CD4-positive, CD25-positive, alpha-beta regulatory T cell (primary cell): ENCODE data around the gene MGAT4C. TPM values are rescaled to one million over a fixed set of nuclear protein-coding genes. Genes with fewer than 3 reads are reported as not detected.
A peak's percentile ranks its signal among the peaks of the same experiment; 100 is the strongest.
"Not testable (repeated sequence)": the region's sequence is repeated elsewhere in the genome, so short reads cannot be mapped to it uniquely, and the experiment has no call there.

Experiments
- ATAC-seq, 2 donors: fragments of 150-1000 bp; cut with Tn5 transposase; one replicate each; pipeline ENCODE4 v1.10.0; 2021; ENCODE audit warnings: low read depth in 2 of 2, moderate number of reproducible peaks in 2 of 2, moderate library complexity in 1 of 2
- DNase-seq, 3 donors: peaks; one replicate each; pipeline versions ENCODE4 v3.0.0 to v3.0.0-alpha.2; 2012 to 2022; ENCODE audit warnings: mixed read lengths in 1 of 3
- H3K27ac ChIP-seq: one replicate; pipeline ENCODE4 v1.7.0; 2013; ENCODE audit warnings: mild to moderate bottlenecking, low read length; ENCODE audit not compliant: insufficient read depth, poor library complexity, severe bottlenecking
- H3K27me3 ChIP-seq: one replicate; pipeline ENCODE4 v1.7.0; 2013; ENCODE audit warnings: low read length; ENCODE audit not compliant: control insufficient read depth, insufficient read depth
- H3K36me3 ChIP-seq: one replicate; pipeline ENCODE4 v1.7.0; 2013; ENCODE audit warnings: mild to moderate bottlenecking, low read length, moderate library complexity; ENCODE audit not compliant: control insufficient read depth, insufficient read depth
- H3K4me1 ChIP-seq: 2 replicates; pipeline ENCODE4 v1.7.0; 2013; ENCODE audit warnings: mild to moderate bottlenecking, low read length; ENCODE audit not compliant: insufficient read depth, control insufficient read depth, poor library complexity, severe bottlenecking
- H3K4me3 ChIP-seq: one replicate; pipeline ENCODE4 v1.7.0; 2013; ENCODE audit warnings: low read depth, mild to moderate bottlenecking, low read length, moderate library complexity
- H3K9me3 ChIP-seq, 2 experiments: 1 replicate in 1 of 2; 2 replicates in 1 of 2; pipeline ENCODE4 v1.7.0; 2013; ENCODE audit warnings: low read length in 2 of 2, mild to moderate bottlenecking in 1 of 2, moderate library complexity in 1 of 2; ENCODE audit not compliant: control insufficient read depth in 2 of 2
- H3K27ac Mint-ChIP-seq, 3 donors: one replicate each; pipeline ENCODE4 v1.8.0; 2020 to 2022; ENCODE audit warnings: mild to moderate bottlenecking in 3 of 3, mixed read lengths in 3 of 3, moderate library complexity in 2 of 3
- H3K27me3 Mint-ChIP-seq: one replicate; pipeline ENCODE4 v1.8.0; 2022; ENCODE audit warnings: mild to moderate bottlenecking, mixed read lengths
- H3K36me3 Mint-ChIP-seq: one replicate; pipeline ENCODE4 v1.8.0; 2020; ENCODE audit warnings: mixed read lengths
- H3K4me1 Mint-ChIP-seq, 4 donors: one replicate each; pipeline ENCODE4 v1.8.0; 2020 to 2022; ENCODE audit warnings: mixed read lengths in 4 of 4, mild to moderate bottlenecking in 1 of 4
- H3K4me3 Mint-ChIP-seq, 4 donors: one replicate each; pipeline ENCODE4 v1.8.0; 2020 to 2022; ENCODE audit warnings: mild to moderate bottlenecking in 4 of 4, mixed read lengths in 4 of 4, moderate library complexity in 3 of 4
- H3K9me3 Mint-ChIP-seq, 7 donors: one replicate each; pipeline ENCODE4 v1.8.0; 2020 to 2022; ENCODE audit warnings: mixed read lengths in 7 of 7, mild to moderate bottlenecking in 3 of 7, moderate library complexity in 2 of 7
- polyA plus RNA-seq, 4 donors: library from polyadenylated mRNA; unstranded; fragments of 300-500 nt; fragmentation: Illumina TruSeq; gene quantifications; one replicate each; pipeline ENCODE4 v1.2.3, GENCODE V29; 2021
- total RNA-seq: library from RNA; stranded (reverse); gene quantifications from one replicate; pipeline ENCODE4 v1.2.3, GENCODE V29; 2022

MGAT4C gene
- total RNA-seq (not detected), polyA plus RNA-seq (not detected)

- H3K27ac Mint-ChIP-seq = no peak within 1 kb of the TSS
- no peaks in the 10 kb centered on the region for H3K27me3 Mint-ChIP-seq
- DNase-seq (no peak), ATAC-seq (no peak)
- Histone ChIP-seq H3K4me3 (no peak within 1 kb of the TSS), H3K36me3 (no peaks in the 10 kb centered on the region), H3K9me3 (no peaks in the 10 kb centered on the region), H3K27ac (no peak within 1 kb of the TSS), H3K4me1 (no peaks in the 10 kb centered on the region), H3K27me3 (no peaks in the 10 kb centered on the region)
- H3K9me3 Mint-ChIP-seq = peaks cover 0 to 4% (median 0%) of the 10 kb centered on the region in 7 donors
- H3K36me3 Mint-ChIP-seq = no peaks in the 10 kb centered on the region
- no peaks in the 10 kb centered on the region for H3K4me1 Mint-ChIP-seq
- H3K4me3 Mint-ChIP-seq = no peak within 1 kb of the TSS
Measured at GRCh38 chr12:86256163-86256562, at the start of gene MGAT4C. Gene MGAT4C (minus strand): TSS chr12:86256391.

GRCh38 chr12:86296396-86296795 lies 40.2 kb upstream of the MGAT4C start:
- H3K4me3 ChIP-seq, H3K27ac ChIP-seq, H3K9me3 ChIP-seq, H3K27ac Mint-ChIP-seq, DNase-seq, H3K4me1 ChIP-seq, H3K27me3 Mint-ChIP-seq, H3K4me1 Mint-ChIP-seq, H3K4me3 Mint-ChIP-seq, ATAC-seq, H3K36me3 ChIP-seq, H3K27me3 ChIP-seq, H3K36me3 Mint-ChIP-seq: not testable (repeated sequence)
- peaks cover 0 to 16% (median 4%) of the 10 kb centered on the region in 7 donors for H3K9me3 Mint-ChIP-seq

- ATAC-seq = no peak
- Mint-ChIP-seq H3K36me3 (no peaks in the 10 kb centered on the region), H3K9me3 (peaks cover 2 to 16% (median 8%) of the 10 kb centered on the region in 7 donors)
Measured at GRCh38 chr12:86293682-86294240, 37.6 kb upstream of the MGAT4C start.

GRCh38 chr12:86292480-86292879 lies 36.3 kb upstream of the MGAT4C start:
- Mint-ChIP-seq H3K36me3 (no peaks in the 10 kb centered on the region), H3K4me1 (no peaks in the 10 kb centered on the region), H3K27ac (no peak overlapping the region), H3K4me3 (no peak overlapping the region), H3K9me3 (peaks cover 2 to 16% (median 11%) of the 10 kb centered on the region in 7 donors), H3K27me3 (no peaks in the 10 kb centered on the region)
- H3K27me3 ChIP-seq = no peaks in the 10 kb centered on the region
- H3K27ac ChIP-seq = no peak overlapping the region
- H3K4me3 ChIP-seq = no peak overlapping the region
- no peak for DNase-seq
- no peaks in the 10 kb centered on the region for H3K36me3 ChIP-seq
- H3K4me1 ChIP-seq = no peaks in the 10 kb centered on the region
- ATAC-seq = no peak
- H3K9me3 ChIP-seq = no peaks in the 10 kb centered on the region

More at GRCh38 chr12:86293682-86294240, 37.6 kb upstream of the MGAT4C start:
- Histone ChIP-seq H3K27me3 (no peaks in the 10 kb centered on the region), H3K9me3 (no peaks in the 10 kb centered on the region), H3K36me3 (no peaks in the 10 kb centered on the region), H3K27ac (no peak overlapping the region), H3K4me1 (no peaks in the 10 kb centered on the region), H3K4me3 (no peak overlapping the region)
- Mint-ChIP-seq H3K4me1 (no peaks in the 10 kb centered on the region), H3K4me3 (no peak overlapping the region), H3K27ac (no peak overlapping the region), H3K27me3 (no peaks in the 10 kb centered on the region)
- DNase-seq = no peak

- Histone ChIP-seq H3K9me3 (no peaks in the 10 kb centered on the region), H3K27me3 (no peaks in the 10 kb centered on the region), H3K36me3 (no peaks in the 10 kb centered on the region), H3K4me3 (no peak overlapping the region), H3K4me1 (no peaks in the 10 kb centered on the region), H3K27ac (no peak overlapping the region)
- H3K27ac Mint-ChIP-seq = no peak overlapping the region
- H3K27me3 Mint-ChIP-seq = no peaks in the 10 kb centered on the region
- no peak for ATAC-seq
- DNase-seq = no peak
- no peak overlapping the region for H3K4me3 Mint-ChIP-seq
- no peaks in the 10 kb centered on the region for H3K36me3 Mint-ChIP-seq
- H3K4me1 Mint-ChIP-seq = no peaks in the 10 kb centered on the region
- H3K9me3 Mint-ChIP-seq = peaks cover 2 to 17% (median 10%) of the 10 kb centered on the region in 7 donors
Measured at GRCh38 chr12:86290615-86291014, 34.4 kb upstream of the MGAT4C start.

GRCh38 chr12:86286119-86286518 lies 29.9 kb upstream of the MGAT4C start:
- no peak overlapping the region for H3K27ac Mint-ChIP-seq
- no peaks in the 10 kb centered on the region for H3K4me1 ChIP-seq
- DNase-seq (no peak), ATAC-seq (no peak)
- no peaks in the 10 kb centered on the region for H3K36me3 Mint-ChIP-seq
- no peak overlapping the region for H3K27ac ChIP-seq
- no peak overlapping the region for H3K4me3 ChIP-seq
- H3K9me3 ChIP-seq = no peaks in the 10 kb centered on the region
- no peaks in the 10 kb centered on the region for H3K36me3 ChIP-seq
- H3K27me3 ChIP-seq = no peaks in the 10 kb centered on the region
- H3K27me3 Mint-ChIP-seq = no peaks in the 10 kb centered on the region
- no peaks in the 10 kb centered on the region for H3K4me1 Mint-ChIP-seq
- no peak overlapping the region for H3K4me3 Mint-ChIP-seq
- H3K9me3 Mint-ChIP-seq = peaks cover 0 to 12% (median 5%) of the 10 kb centered on the region in 7 donors

GRCh38 chr12:86283620-86284019 lies 27.4 kb upstream of the MGAT4C start:
- DNase-seq (no peak), ATAC-seq (no peak)
- H3K9me3 Mint-ChIP-seq = peaks cover 2 to 11% (median 9%) of the 10 kb centered on the region in 7 donors
- no peaks in the 10 kb centered on the region for H3K36me3 ChIP-seq
- no peak overlapping the region for H3K27ac ChIP-seq
- no peaks in the 10 kb centered on the region for H3K4me1 ChIP-seq
- H3K4me1 Mint-ChIP-seq = no peaks in the 10 kb centered on the region
- H3K36me3 Mint-ChIP-seq = no peaks in the 10 kb centered on the region
- no peak overlapping the region for H3K4me3 Mint-ChIP-seq
- H3K27me3 ChIP-seq = no peaks in the 10 kb centered on the region
- no peaks in the 10 kb centered on the region for H3K27me3 Mint-ChIP-seq
- H3K4me3 ChIP-seq = no peak overlapping the region
- H3K9me3 ChIP-seq = no peaks in the 10 kb centered on the region
- no peak overlapping the region for H3K27ac Mint-ChIP-seq

- H3K4me3 ChIP-seq = no peak overlapping the region
- no peaks in the 10 kb centered on the region for H3K4me1 ChIP-seq
- no peaks in the 10 kb centered on the region for H3K27me3 Mint-ChIP-seq
- no peak for ATAC-seq
- H3K36me3 ChIP-seq = no peaks in the 10 kb centered on the region
- peaks cover 0 to 3% of the 10 kb centered on the region in 2 experiments for H3K9me3 ChIP-seq
- no peak for DNase-seq
- peak overlapping the region in 1 of 3 donors; percentile 16 for H3K27ac Mint-ChIP-seq
- H3K4me1 Mint-ChIP-seq = no peaks in the 10 kb centered on the region
- no peak overlapping the region for H3K27ac ChIP-seq
- no peak overlapping the region for H3K4me3 Mint-ChIP-seq
- no peaks in the 10 kb centered on the region for H3K36me3 Mint-ChIP-seq
- peaks cover 4 to 27% (median 16%) of the 10 kb centered on the region in 7 donors for H3K9me3 Mint-ChIP-seq
- H3K27me3 ChIP-seq = no peaks in the 10 kb centered on the region
Measured at GRCh38 chr12:86275356-86275755, 19.2 kb upstream of the MGAT4C start.
